HCT116 (cell line): Measurements from ENCODE around the gene TSEN34. TPM values are rescaled to one million over a fixed set of nuclear protein-coding genes. Genes with fewer than 3 reads are reported as not detected.

Experiments
- ATAC-seq: fragments of 200-7000 bp; cut with Tn5 transposase; 2 replicates; pipeline ENCODE4 v1.9.1; 2020; ENCODE audit warnings: mild to moderate bottlenecking, moderate library complexity
- BruUV-seq: library from RNA; stranded (reverse); fragments of 400-500 nt; replicated peaks from 2 replicates; lab custom pipeline; 2021; lab: Mats Ljungman, UMichigan
- CTCF ChIA-PET: fragments of 300-600 bp; sonication (Branson Sonifier 250); formaldehyde crosslinking; loops from one replicate; lab custom pipeline; 2021; ENCODE audit warnings: antibody characterized with exemption; lab: Charles Lee
- POLR2A ChIA-PET: fragments of 300-600, 350-600 bp; sonication (Branson Sonifier 250); formaldehyde crosslinking; loops from one replicate; lab custom pipeline; 2021; ENCODE audit warnings: antibody characterized with exemption; lab: Charles Lee
- RAD21 ChIA-PET, 2 experiments: fragments of 300-600 bp; sonication (Branson Sonifier 250); formaldehyde crosslinking; loops; one replicate each; lab custom pipeline; 2023; ENCODE audit warnings: low total read pairs in 2 of 2; ENCODE audit not compliant: uncharacterized antibody in 2 of 2, unreplicated experiment in 2 of 2, low non-redundant PET in 1 of 2; lab: Charles Lee
- DNase-seq: peaks from one replicate; pipeline ENCODE4 v3.0.0-alpha.2; 2010; ENCODE audit warnings: low read depth, low spot score
- H2AFZ ChIP-seq: fragments of 200-600 bp; shearing (Covaris generic), sonication (generic); 2 replicates; pipeline ENCODE4 v1.6.1; 2017; ENCODE audit warnings: low read depth, mixed run types, mixed read lengths, antibody characterized with exemption, low read length; ENCODE audit not compliant: poor library complexity, severe bottlenecking
- H3K27ac ChIP-seq: 2 replicates; pipeline ENCODE4 v1.5.1; 2012; ENCODE audit warnings: low read depth, low read length
- H3K27me3 ChIP-seq: fragments of 200-600 bp; sonication (generic); 2 replicates; pipeline ENCODE4 v1.6.1; 2016; ENCODE audit warnings: mixed run types, low read length, mixed read lengths; ENCODE audit not compliant: insufficient read depth
- H3K36me3 ChIP-seq, 2 experiments: fragments of 200-500 bp in 1 of 2; fragments of 200-600 bp in 1 of 2; sonication (Bioruptor generic) in 1 of 2; sonication (generic) in 1 of 2; 2 replicates each; pipeline versions ENCODE4 v1.5.1 to v1.6.1; 2014 to 2016; ENCODE audit warnings: low read length in 2 of 2, inconsistent platforms in 1 of 2, mixed read lengths in 1 of 2, mixed run types in 1 of 2; ENCODE audit not compliant: insufficient read depth in 2 of 2, control insufficient read depth in 1 of 2
- H3K4me1 ChIP-seq, 2 experiments: fragments of 200-600 bp in 1 of 2; sonication (generic) in 1 of 2; 2 replicates each; pipeline versions ENCODE4 v1.5.1 to v1.6.1; 2012 to 2017; ENCODE audit warnings: low read length in 2 of 2, inconsistent platforms in 1 of 2, mild to moderate bottlenecking in 1 of 2, mixed read lengths in 1 of 2, mixed run types in 1 of 2, moderate library complexity in 1 of 2; ENCODE audit not compliant: insufficient read depth in 2 of 2, control insufficient read depth in 1 of 2
- H3K4me2 ChIP-seq: fragments of 200-600 bp; sonication (generic); 2 replicates; pipeline ENCODE4 v1.6.1; 2017; ENCODE audit warnings: mixed run types, low read length, mixed read lengths
- H3K4me3 ChIP-seq, 2 experiments: fragments of 200-600 bp in 1 of 2; sonication (generic) in 1 of 2; replicated peaks in 1 of 2; 2 replicates each; pipeline ENCODE4 v1.5.1; 2011 to 2016; ENCODE audit warnings: low read length in 2 of 2, control low read depth in 1 of 2, low read depth in 1 of 2, mild to moderate bottlenecking in 1 of 2, mixed read lengths in 1 of 2, mixed run types in 1 of 2
- H3K79me2 ChIP-seq: fragments of 200-600 bp; sonication (generic); 2 replicates; pipeline ENCODE4 v1.6.1; 2017; ENCODE audit warnings: mild to moderate bottlenecking, mixed run types, low read length, moderate library complexity, mixed read lengths; ENCODE audit not compliant: insufficient read depth
- H3K9ac ChIP-seq: fragments of 200-600 bp; sonication (generic); 2 replicates; pipeline ENCODE4 v1.6.1; 2016; ENCODE audit warnings: low read length, mixed read lengths
- H3K9me2 ChIP-seq: fragments of 200-600 bp; sonication (generic), shearing (Covaris generic); 2 replicates; pipeline ENCODE4 v1.6.1; 2017; ENCODE audit warnings: mixed run types, mild to moderate bottlenecking, moderate library complexity; ENCODE audit not compliant: insufficient read depth
- H3K9me3 ChIP-seq, 2 experiments: fragments of 200-500 bp in 1 of 2; fragments of 200-600 bp in 1 of 2; sonication (Bioruptor generic) in 1 of 2; sonication (generic) in 1 of 2; 2 replicates each; pipeline ENCODE4 v1.6.1; 2014 to 2017; ENCODE audit warnings: low read length in 2 of 2, mixed read lengths in 2 of 2, inconsistent platforms in 1 of 2, low read depth in 1 of 2, mild to moderate bottlenecking in 1 of 2, mixed run types in 1 of 2, moderate library complexity in 1 of 2; ENCODE audit not compliant: control insufficient read depth in 1 of 2, insufficient read depth in 1 of 2
- H4K20me1 ChIP-seq: fragments of 200-600 bp; sonication (generic), shearing (Covaris generic); 2 replicates; pipeline ENCODE4 v1.6.1; 2017; ENCODE audit warnings: mixed run types, mild to moderate bottlenecking, moderate library complexity; ENCODE audit not compliant: insufficient read depth
- CBX3 ChIP-seq: IDR thresholded peaks from 2 replicates; pipeline ENCODE4 v1.6.1; 2012; ENCODE audit warnings: low read depth
- EGR1 ChIP-seq: IDR thresholded peaks from 2 replicates; pipeline ENCODE4 v1.6.1; 2012; ENCODE audit warnings: low read depth
- EZH2 ChIP-seq: fragments of 200-600 bp; sonication (generic); IDR thresholded peaks from 2 replicates; pipeline ENCODE4 v1.6.1; 2017; ENCODE audit warnings: antibody characterized with exemption, mixed run types
- EZH2phosphoT487 ChIP-seq: fragments of 200-600 bp; IDR thresholded peaks from 2 replicates; pipeline ENCODE4 v1.6.1; 2018; ENCODE audit warnings: antibody characterized with exemption, borderline replicate concordance
- FOSL1 ChIP-seq: IDR thresholded peaks from 2 replicates; pipeline ENCODE4 v1.6.1; 2012; ENCODE audit warnings: low read depth
- JUND ChIP-seq: IDR thresholded peaks from 2 replicates; pipeline ENCODE4 v1.6.1; 2012
- POLR2A ChIP-seq: IDR thresholded peaks from 2 replicates; pipeline ENCODE4 v1.7.0; 2011; ENCODE audit warnings: borderline replicate concordance; ENCODE audit not compliant: insufficient read depth, insufficient read length; ENCODE audit errors: extremely low read depth
- TCF7L2 ChIP-seq: IDR thresholded peaks from 2 replicates; pipeline ENCODE4 v1.7.0; 2011; ENCODE audit warnings: borderline replicate concordance, inconsistent platforms; ENCODE audit not compliant: insufficient read depth, insufficient read length; ENCODE audit errors: extremely low read depth
- YY1 ChIP-seq: IDR thresholded peaks from 2 replicates; pipeline ENCODE4 v1.6.1; 2011; ENCODE audit warnings: low read length, low read depth, moderate library complexity, mild to moderate bottlenecking; ENCODE audit not compliant: insufficient replicate concordance; ENCODE audit errors: extremely low read depth
- ZFX ChIP-seq: fragments of 450-650 bp; IDR thresholded peaks from 2 replicates; pipeline ENCODE4 v1.6.1; 2017
- intact Hi-C: fragments of 100-400 bp; cut with micrococcal nuclease; formaldehyde crosslinking; loops from 2 replicates; pipeline ENCODE4 v1.10.0; 2022
- total RNA-seq: library from RNA; stranded (reverse); gene quantifications from one replicate; pipeline ENCODE4 v1.2.1, GENCODE V29; 2021; ENCODE audit not compliant: unreplicated experiment
- TF ChIP-seq, protein P1 (sequence below): IDR thresholded peaks from 2 replicates; pipeline ENCODE4 v1.6.1; 2011; ENCODE audit warnings: mild to moderate bottlenecking, low read length, moderate library complexity; ENCODE audit not compliant: insufficient replicate concordance; ENCODE audit errors: extremely low read depth

The TSEN34 gene
- total RNA-seq, 1 experiment from 2014 or later: 99.9 TPM

DNA sequence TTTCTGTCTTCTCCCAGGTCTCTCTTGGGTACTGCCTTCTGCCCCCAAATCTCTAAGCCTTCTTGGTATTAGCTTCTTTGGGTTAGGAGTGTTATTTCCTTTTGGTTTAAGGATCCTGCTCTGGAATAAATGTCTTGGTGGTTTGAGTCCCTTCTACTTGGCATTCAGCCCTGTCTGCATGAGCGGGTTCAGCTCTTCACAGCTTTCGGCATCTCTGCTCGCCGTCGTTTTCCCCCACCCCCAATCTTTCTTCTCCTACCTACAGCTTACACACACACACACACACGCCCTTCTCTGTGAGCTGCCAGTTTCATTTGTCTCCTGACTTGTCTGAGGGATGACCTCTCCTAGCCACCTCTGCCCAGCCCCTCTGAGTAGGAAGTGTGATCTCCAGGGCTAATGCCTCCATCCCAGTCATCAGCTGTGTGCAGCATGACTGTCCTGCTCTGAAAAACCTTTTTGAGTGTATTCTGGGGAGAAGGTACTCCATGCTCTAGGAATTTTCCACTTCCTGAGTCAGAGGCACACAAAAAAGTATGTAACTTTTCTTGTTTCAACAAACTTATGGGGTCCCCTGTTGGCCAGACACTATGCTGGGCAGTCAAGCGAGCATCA lies 48.8 kb upstream of the TSEN34 start:
- no peak overlapping the region for H3K4me3 ChIP-seq
- no peak overlapping the region for H3K4me2 ChIP-seq
- POLR2A ChIA-PET: no interaction called here
- H3K36me3 ChIP-seq: peaks cover 51 to 65% of the 10 kb centered on the region in 2 experiments; a peak in 3 of 4 replicates
- peaks cover 63% of the 10 kb centered on the region for H3K79me2 ChIP-seq
- intact Hi-C loops: no loop called here
- H3K9ac ChIP-seq: no peak overlapping the region
- CTCF ChIA-PET: no interaction called here
- H4K20me1 ChIP-seq: no peaks in the 10 kb centered on the region
- no peak for DNase-seq
- no TSS peak for BruUV-seq
- H2AFZ ChIP-seq: no peak overlapping the region
- H3K9me2 ChIP-seq: no peaks in the 10 kb centered on the region
- RAD21 ChIA-PET: no interaction called here
- H3K27ac ChIP-seq: no peak overlapping the region
- no peak for TF ChIP-seq CBX3
- no peak for TF ChIP-seq EZH2phosphoT487
- TF ChIP-seq JUND: no peak
- no peak for TF ChIP-seq YY1
- TF ChIP-seq EZH2: no peak
- no peak for TF ChIP-seq EGR1
- TF ChIP-seq, protein P1, sequence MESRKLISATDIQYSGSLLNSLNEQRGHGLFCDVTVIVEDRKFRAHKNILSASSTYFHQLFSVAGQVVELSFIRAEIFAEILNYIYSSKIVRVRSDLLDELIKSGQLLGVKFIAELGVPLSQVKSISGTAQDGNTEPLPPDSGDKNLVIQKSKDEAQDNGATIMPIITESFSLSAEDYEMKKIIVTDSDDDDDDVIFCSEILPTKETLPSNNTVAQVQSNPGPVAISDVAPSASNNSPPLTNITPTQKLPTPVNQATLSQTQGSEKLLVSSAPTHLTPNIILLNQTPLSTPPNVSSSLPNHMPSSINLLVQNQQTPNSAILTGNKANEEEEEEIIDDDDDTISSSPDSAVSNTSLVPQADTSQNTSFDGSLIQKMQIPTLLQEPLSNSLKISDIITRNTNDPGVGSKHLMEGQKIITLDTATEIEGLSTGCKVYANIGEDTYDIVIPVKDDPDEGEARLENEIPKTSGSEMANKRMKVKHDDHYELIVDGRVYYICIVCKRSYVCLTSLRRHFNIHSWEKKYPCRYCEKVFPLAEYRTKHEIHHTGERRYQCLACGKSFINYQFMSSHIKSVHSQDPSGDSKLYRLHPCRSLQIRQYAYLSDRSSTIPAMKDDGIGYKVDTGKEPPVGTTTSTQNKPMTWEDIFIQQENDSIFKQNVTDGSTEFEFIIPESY: no peak
- no peak for TF ChIP-seq ZFX
- no peak for TF ChIP-seq POLR2A
- TF ChIP-seq TCF7L2: no peak
- TF ChIP-seq FOSL1: no peak
- no peaks in the 10 kb centered on the region for H3K9me3 ChIP-seq
- no peaks in the 10 kb centered on the region for H3K27me3 ChIP-seq
- ATAC-seq: no peak
- H3K4me1 ChIP-seq: peaks cover 7 to 15% of the 10 kb centered on the region in 2 experiments; a peak in 3 of 4 replicates
